ENCODE measurements around the gene AMPD3.

AMPD3 gene

DNA sequence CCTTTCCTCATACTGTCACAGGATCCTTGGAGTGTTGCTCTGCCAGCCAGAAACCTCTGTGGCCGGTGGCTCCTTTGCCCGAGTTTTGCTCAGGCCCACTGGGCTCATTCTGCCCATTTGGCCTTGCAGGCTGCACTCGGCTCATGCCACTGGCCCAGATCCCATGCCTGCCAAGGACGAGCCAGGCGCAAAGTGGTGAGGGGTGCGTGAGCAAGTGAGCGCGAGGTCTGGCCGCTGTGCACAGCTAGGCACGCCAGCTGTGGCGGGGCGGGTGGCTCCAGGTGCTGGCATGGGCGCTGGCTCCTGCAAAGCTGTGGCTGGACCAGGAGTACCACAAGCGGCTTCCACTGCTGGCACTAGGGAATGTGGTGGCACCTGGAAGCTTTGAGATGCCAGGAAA lies 88.7 kb downstream of the AMPD3 start:
- no peak overlapping the region for H3K27ac ChIP-seq
- DNase-seq (ENCODE audit: low spot score): no peak
- TF ChIP-seq, protein P1, sequence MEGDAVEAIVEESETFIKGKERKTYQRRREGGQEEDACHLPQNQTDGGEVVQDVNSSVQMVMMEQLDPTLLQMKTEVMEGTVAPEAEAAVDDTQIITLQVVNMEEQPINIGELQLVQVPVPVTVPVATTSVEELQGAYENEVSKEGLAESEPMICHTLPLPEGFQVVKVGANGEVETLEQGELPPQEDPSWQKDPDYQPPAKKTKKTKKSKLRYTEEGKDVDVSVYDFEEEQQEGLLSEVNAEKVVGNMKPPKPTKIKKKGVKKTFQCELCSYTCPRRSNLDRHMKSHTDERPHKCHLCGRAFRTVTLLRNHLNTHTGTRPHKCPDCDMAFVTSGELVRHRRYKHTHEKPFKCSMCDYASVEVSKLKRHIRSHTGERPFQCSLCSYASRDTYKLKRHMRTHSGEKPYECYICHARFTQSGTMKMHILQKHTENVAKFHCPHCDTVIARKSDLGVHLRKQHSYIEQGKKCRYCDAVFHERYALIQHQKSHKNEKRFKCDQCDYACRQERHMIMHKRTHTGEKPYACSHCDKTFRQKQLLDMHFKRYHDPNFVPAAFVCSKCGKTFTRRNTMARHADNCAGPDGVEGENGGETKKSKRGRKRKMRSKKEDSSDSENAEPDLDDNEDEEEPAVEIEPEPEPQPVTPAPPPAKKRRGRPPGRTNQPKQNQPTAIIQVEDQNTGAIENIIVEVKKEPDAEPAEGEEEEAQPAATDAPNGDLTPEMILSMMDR (IDR thresholded peaks at IDR 0.05): no peak
- no peak overlapping the region for H3K4me3 ChIP-seq

DNA sequence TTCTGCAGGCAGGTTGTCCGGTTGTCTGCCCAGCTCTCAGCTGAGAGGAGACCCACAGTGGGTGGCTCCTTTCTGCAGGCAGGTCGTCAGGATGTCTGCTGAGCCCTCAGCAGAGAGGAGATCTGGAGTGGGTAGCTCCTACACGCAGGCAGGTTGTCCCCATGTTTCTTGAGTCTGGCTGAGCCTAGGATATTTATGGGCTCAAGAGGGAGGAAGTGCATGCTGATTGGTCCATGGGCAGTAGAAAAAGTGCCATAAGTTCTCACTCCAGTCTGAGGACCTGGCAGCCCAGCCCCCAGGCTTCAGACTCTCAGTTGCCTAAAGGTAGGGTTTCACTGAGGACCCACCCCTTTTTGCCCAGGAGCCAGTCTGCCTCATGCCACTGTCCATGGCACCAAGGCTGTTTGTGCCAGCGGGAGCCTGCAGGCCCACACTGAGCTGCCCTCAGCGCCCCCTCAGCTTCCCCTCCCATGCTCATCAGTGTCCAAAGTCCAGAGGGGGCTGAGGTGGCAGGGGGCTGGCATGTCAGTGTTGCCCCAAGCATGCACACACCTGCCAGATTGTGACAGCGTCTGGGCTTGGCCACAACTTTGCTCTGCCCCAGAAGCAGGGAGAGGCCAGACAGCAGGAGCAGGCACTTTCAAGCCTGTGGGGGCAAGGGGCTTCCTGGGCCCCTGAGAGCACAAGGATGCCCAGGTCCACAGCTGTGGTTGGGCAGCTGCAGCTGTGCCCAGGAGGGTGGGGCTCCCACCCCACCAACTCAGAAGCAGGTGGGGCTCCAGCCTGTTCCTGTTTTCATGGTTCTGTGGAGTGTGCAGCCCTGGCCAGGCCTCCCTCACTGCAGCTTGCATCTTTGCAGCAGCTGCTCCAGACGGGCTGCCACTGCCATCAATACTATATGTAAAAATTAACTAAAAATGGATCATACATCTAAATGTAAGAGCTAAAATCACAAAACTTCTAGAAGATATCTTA lies 89.7 kb downstream of the AMPD3 start:
- no peak overlapping the region for H3K4me3 ChIP-seq
- no peak overlapping the region for H3K27ac ChIP-seq
- TF ChIP-seq, protein P1 (IDR thresholded peaks at IDR 0.05): no peak
- no peak for DNase-seq (ENCODE audit: low spot score)

DNA sequence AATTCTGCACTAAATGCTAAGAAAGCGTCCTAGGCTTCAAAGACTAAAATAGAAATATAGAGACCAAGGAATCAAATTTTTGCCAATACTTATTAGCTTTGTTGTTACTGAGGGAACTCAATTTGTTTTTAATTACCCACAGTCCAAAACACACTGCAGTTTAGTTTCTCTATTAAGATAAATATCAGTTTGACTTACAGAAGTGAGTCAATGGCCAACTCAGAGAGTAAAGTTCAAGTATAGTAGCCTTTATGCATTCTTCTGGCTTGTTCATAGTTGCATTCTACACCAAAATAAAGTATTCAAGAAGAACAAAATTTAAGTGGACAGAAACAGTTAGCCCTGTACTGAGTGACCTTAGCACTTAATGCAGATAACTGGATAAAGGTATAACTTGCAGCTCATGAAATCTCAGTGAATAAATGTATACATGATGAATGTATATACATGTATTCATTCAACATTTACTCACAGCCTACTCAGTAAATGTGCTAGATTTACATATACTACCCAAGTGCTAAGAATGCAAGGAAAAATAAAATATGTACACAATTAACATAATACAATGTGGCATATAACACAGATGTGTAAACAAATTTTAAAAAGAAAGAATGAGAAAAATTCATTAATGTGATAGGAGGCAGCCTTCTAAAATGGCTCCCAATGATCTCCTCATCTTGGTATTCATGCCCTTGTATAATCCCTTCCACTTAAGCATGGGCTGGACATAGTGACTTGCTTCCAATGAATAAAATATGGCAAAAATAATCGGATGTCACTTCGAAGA lies 95.6 kb downstream of the AMPD3 start:
- TF ChIP-seq, protein P1 (IDR thresholded peaks at IDR 0.05): no peak
- Histone ChIP-seq H3K27ac (no peak overlapping the region), H3K4me3 (no peak overlapping the region)
- DNase-seq (ENCODE audit: low spot score): no peak

DNA sequence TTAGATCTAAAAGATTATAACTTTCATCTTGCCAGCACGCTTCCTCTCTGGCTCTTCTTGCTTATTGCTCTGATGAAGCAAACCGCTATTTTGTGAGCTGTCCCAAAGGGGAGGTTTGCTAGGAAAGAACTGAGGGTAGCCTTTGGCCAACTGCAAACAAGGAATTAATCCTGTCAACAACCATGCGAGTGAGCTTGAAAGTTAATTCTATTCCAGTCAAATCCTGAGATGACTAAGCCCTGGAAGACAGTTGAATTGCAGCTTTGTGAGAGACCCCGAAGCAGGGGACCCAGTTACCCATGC lies 96.2 kb downstream of the AMPD3 start:
- TF ChIP-seq, protein P1 (IDR thresholded peaks at IDR 0.05): no peak
- Histone ChIP-seq H3K4me3 (no peak overlapping the region), H3K27ac (no peak overlapping the region)
- no peak for DNase-seq (ENCODE audit: low spot score)

DNA sequence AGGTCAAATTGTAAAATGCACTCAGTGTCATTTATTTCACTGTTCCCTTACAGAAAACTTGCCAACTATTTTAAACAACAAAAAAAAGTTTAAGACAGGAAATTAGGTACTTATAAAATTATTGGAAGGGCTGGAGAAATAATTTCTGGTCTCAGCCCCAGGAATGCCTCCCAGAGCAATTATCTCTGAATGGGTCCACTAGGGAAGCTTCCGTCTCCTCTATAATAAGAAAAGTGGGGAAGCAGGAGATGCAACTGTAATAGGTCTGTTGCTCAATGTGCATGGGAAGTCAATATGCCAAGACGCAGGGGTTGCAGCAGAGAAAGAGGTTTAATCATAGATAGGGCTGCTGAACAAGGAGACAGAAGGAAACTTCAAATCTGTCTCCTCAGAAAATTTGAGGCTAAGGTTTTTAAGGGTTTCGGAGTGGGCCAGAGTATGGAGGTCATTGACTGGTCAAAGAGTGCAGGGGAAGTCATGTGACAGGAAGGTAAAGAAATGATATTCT lies 96.8 kb downstream of the AMPD3 start:
- no peak overlapping the region for H3K4me3 ChIP-seq
- TF ChIP-seq, protein P1 (IDR thresholded peaks at IDR 0.05): no peak

DNA sequence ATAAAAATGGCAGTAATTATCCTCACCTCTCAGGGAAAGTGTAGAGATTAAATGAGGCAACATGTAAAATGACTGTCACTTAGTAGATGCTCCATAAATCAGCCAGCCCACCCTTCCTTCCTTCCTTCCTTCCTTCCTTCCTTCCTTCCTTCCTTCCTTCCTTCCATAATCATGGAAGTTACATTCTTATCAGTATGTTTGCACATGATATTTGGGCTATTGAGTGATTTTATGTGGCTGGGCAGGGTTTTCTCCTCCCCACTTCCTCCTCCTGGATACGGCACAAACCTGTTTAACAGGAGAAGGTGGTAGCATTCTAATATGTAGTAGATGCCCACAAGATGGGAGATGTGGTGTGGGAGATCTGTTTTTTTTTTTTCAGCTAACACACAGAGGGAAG lies 101.5 kb downstream of the AMPD3 start:
- DNase-seq (ENCODE audit: low spot score): no peak
- TF ChIP-seq, protein P1 (IDR thresholded peaks at IDR 0.05): no peak
- Histone ChIP-seq H3K4me3 (no peak overlapping the region), H3K27ac (no peak overlapping the region)

More for the DNA sequence above, 96.8 kb downstream of the AMPD3 start:
- H3K27ac ChIP-seq: no peak overlapping the region
- no peak for DNase-seq (ENCODE audit: low spot score)
